GM12878 (cell line): ENCODE data around the gene TKFC. TPM values are rescaled to one million over a fixed set of nuclear protein-coding genes. Genes with fewer than 3 reads are reported as not detected.

Experiments used
- BACH1 ChIP-seq: fragments of 450-650 bp; IDR thresholded peaks from 2 replicates; pipeline ENCODE4 v1.6.1; 2017; ENCODE audit warnings: mild to moderate bottlenecking, borderline replicate concordance
- BCL11A ChIP-seq: IDR thresholded peaks from 2 replicates; pipeline ENCODE4 v1.6.1; 2011; ENCODE audit warnings: low read depth, low read length
- CTCF ChIP-seq, 3 experiments: IDR thresholded peaks in 2 of 3; conservative IDR thresholded peaks in 1 of 3; 2 replicates each; pipeline ENCODE4 v1.5.1; 2011; ENCODE audit warnings: low read depth in 3 of 3, low read length in 3 of 3, mild to moderate bottlenecking in 3 of 3, control low read depth in 2 of 3, moderate library complexity in 2 of 3, inconsistent platforms in 1 of 3, mixed read lengths in 1 of 3; ENCODE audit not compliant: control insufficient read depth in 2 of 3, insufficient read depth in 1 of 3; ENCODE audit errors: extremely low read depth in 1 of 3
- CUX1 ChIP-seq: IDR thresholded peaks from 2 replicates; pipeline ENCODE4 v1.6.1; 2012; ENCODE audit warnings: improper control_type of control experiment, low read depth, low read length; ENCODE audit not compliant: insufficient replicate concordance
- HDAC6 ChIP-seq: fragments of 200-600 bp; sonication (generic); IDR thresholded peaks from one replicate; pipeline ENCODE4 v1.8.0; 2017; ENCODE audit warnings: antibody characterized with exemption; ENCODE audit not compliant: unreplicated experiment
- JUNB ChIP-seq: IDR thresholded peaks from 2 replicates; pipeline ENCODE4 v1.6.1; 2016; ENCODE audit warnings: antibody characterized with exemption, mild to moderate bottlenecking
- MXI1 ChIP-seq: fragments of 150-350 bp; IDR thresholded peaks from 2 replicates; pipeline ENCODE4 v1.6.1; 2011; ENCODE audit warnings: low read depth, mild to moderate bottlenecking, inconsistent platforms, low read length, improper control_type of control experiment
- NFXL1 ChIP-seq: fragments of 450-650 bp; IDR thresholded peaks from 2 replicates; pipeline ENCODE4 v1.6.1; 2017; ENCODE audit warnings: antibody characterized with exemption, mild to moderate bottlenecking, borderline replicate concordance
- PBX3 ChIP-seq: IDR thresholded peaks from 2 replicates; pipeline ENCODE4 v1.6.1; 2011; ENCODE audit warnings: mild to moderate bottlenecking, low read depth, low read length, moderate library complexity; ENCODE audit not compliant: insufficient replicate concordance
- PML ChIP-seq: IDR thresholded peaks from 2 replicates; pipeline ENCODE4 v1.6.1; 2012; ENCODE audit warnings: low read length, inconsistent platforms
- USF2 ChIP-seq: IDR thresholded peaks from 2 replicates; pipeline ENCODE4 v1.6.1; 2011; ENCODE audit warnings: low read depth, low read length, improper control_type of control experiment, borderline replicate concordance
- WRNIP1 ChIP-seq: IDR thresholded peaks from 2 replicates; pipeline ENCODE4 v1.6.1; 2011; ENCODE audit warnings: low read depth, low read length, improper control_type of control experiment, borderline replicate concordance
- ZBTB33 ChIP-seq: fragments of 450-650 bp; IDR thresholded peaks from 2 replicates; pipeline ENCODE4 v1.6.1; 2017; ENCODE audit warnings: mild to moderate bottlenecking
- polyA plus RNA-seq, 11 experiments: library from polyadenylated mRNA; depleted of rRNA in 4 of 11; unstranded in 6 of 11; stranded (reverse) in 5 of 11; fragments of >200 nt; fragmentation: Nextera tagmentation in 4 of 11; fragmentation: Illumina TruSeq in 1 of 11; extraction: Ambion mirVana in 4 of 11; extraction: Trizol in 1 of 11; gene quantifications; 1 replicate in 1 of 11; 2 replicates in 10 of 11; pipeline versions ENCODE4 v1.2.1 to v1.2.3, GENCODE V29; 2011 to 2016; ENCODE audit warnings: inconsistent platforms in 2 of 11, missing spikeins in 2 of 11, low read depth in 1 of 11
- total RNA-seq, 4 experiments: library from RNA; depleted of rRNA in 3 of 4; stranded (reverse); fragments of >200 nt in 3 of 4; fragmentation: Illumina TruSeq in 1 of 4; extraction: Trizol in 1 of 4; gene quantifications; 2 replicates each; pipeline versions ENCODE4 v1.2.1 to v1.2.3, GENCODE V29; 2013 to 2021

Gene TKFC
- total and polyA plus RNA-seq, 10 of the 15 experiments (the other 5 are each of a cell fraction or from before 2014, with no cell fraction given) = 2.4 to 113 (median 59.0) TPM

GRCh38 chr11:61332281-61332796 is 689 bp upstream of the TKFC start (continued):
- TF ChIP-seq HDAC6 (no peak), PML (no peak), ZBTB33 (no peak), JUNB (no peak), PBX3 (no peak), WRNIP1 (no peak), NFXL1 (no peak), MXI1 (no peak), BCL11A (no peak), BACH1 (no peak), CTCF (IDR thresholded peaks at IDR 0.05 in 2 of 3, conservative IDR thresholded peaks at IDR 0.05 in 1 of 3; ENCODE audit: control insufficient read depth in 2 of 3, extremely low read depth in 1 of 3, insufficient read depth in 1 of 3, low read depth in 3 of 3, low read length in 3 of 3) (no peak), USF2 (no peak), CUX1 (no peak)
- TF ChIP-seq, all 136 proteins: peak for 0
